HepG2 (cell line): ENCODE data around the gene TRPT1. TPM values are rescaled to one million over a fixed set of nuclear protein-coding genes. Genes with fewer than 3 reads are reported as not detected.

ENCODE experiments used
- ATAC-seq: fragments of 200-7000 bp; cut with Tn5 transposase; 3 replicates; pipeline ENCODE4 v1.9.1; 2020; ENCODE audit warnings: mild to moderate bottlenecking, moderate library complexity
- BruUV-seq: library from RNA; stranded (reverse); fragments of 400-500 nt; replicated peaks from 2 replicates; lab custom pipeline; 2021; lab: Mats Ljungman, UMichigan
- CTCF ChIA-PET: fragments of 300-600 bp; formaldehyde crosslinking; extraction: SDS; loops from one replicate; lab custom pipeline; 2021; ENCODE audit warnings: low total read pairs, inconsistent platforms, low intra/inter-chr PET ratio; lab: Yijun Ruan, JAX
- POLR2A ChIA-PET: fragments of 350-600 bp; sonication (Branson Sonifier 250); formaldehyde crosslinking; loops from one replicate; lab custom pipeline; 2020; ENCODE audit warnings: antibody characterized with exemption, inconsistent platforms; lab: Yijun Ruan, JAX
- DNase-seq: peaks from one replicate; pipeline ENCODE4 v3.0.0-alpha.2; 2015; ENCODE audit warnings: low spot score
- FAIRE-seq: peaks from 3 replicates; lab custom pipeline; 2011; peaks lifted over from hg19 to GRCh38; lab: Jason Lieb, UNC
- H2AFZ ChIP-seq: one replicate; pipeline ENCODE4 v1.6.1; 2011; ENCODE audit warnings: low read length, inconsistent platforms
- H3K27ac ChIP-seq: fragments of 300-600 bp; 3 replicates; pipeline ENCODE4 v1.8.0; 2011; ENCODE audit warnings: mixed run types, mild to moderate bottlenecking, mixed read lengths, low read length, inconsistent platforms; ENCODE audit not compliant: insufficient read depth; ENCODE audit errors: extremely low read length
- H3K27me3 ChIP-seq, 2 experiments: fragments of 200-600 bp in 1 of 2; 2 replicates in 1 of 2; 3 replicates in 1 of 2; pipeline versions ENCODE4 v1.6.0 to v1.8.0; 2011; ENCODE audit warnings: low read length in 2 of 2, mild to moderate bottlenecking in 2 of 2, moderate library complexity in 2 of 2, inconsistent platforms in 1 of 2; ENCODE audit not compliant: insufficient read depth in 2 of 2, control insufficient read depth in 1 of 2
- H3K36me3 ChIP-seq, 2 experiments: fragments of 200-600 bp in 1 of 2; replicated peaks in 1 of 2; 2 replicates in 1 of 2; 3 replicates in 1 of 2; pipeline versions ENCODE4 v1.5.1 to v1.8.0; 2011; ENCODE audit warnings: low read length in 2 of 2, inconsistent platforms in 1 of 2; ENCODE audit not compliant: insufficient read depth in 2 of 2, control insufficient read depth in 1 of 2
- H3K4me1 ChIP-seq: 2 replicates; pipeline ENCODE4 v1.5.1; 2012; ENCODE audit warnings: low read length, inconsistent platforms; ENCODE audit not compliant: insufficient read depth
- H3K4me2 ChIP-seq: 2 replicates; pipeline ENCODE4 v1.6.0; 2011; ENCODE audit warnings: low read depth, low read length, inconsistent platforms
- H3K4me3 ChIP-seq, 3 experiments: fragments of 200-600 bp in 1 of 3; sonication (generic), shearing (Covaris generic) in 1 of 3; replicated peaks in 1 of 3; 2 replicates each; pipeline ENCODE4 v1.5.1; 2011 to 2016; ENCODE audit warnings: low read length in 3 of 3, inconsistent platforms in 2 of 3, low read depth in 2 of 3, mild to moderate bottlenecking in 2 of 3, control low read depth in 1 of 3, mixed read lengths in 1 of 3; ENCODE audit not compliant: insufficient read depth in 1 of 3
- H3K79me2 ChIP-seq: one replicate; pipeline ENCODE4 v1.6.1; 2011; ENCODE audit warnings: low read length, inconsistent platforms; ENCODE audit not compliant: insufficient read depth
- H3K9ac ChIP-seq: 2 replicates; pipeline ENCODE4 v1.6.0; 2011; ENCODE audit warnings: mild to moderate bottlenecking, low read depth, low read length, inconsistent platforms; ENCODE audit not compliant: insufficient read depth
- H3K9me3 ChIP-seq: 2 replicates; pipeline ENCODE4 v1.5.1; 2012; ENCODE audit warnings: mild to moderate bottlenecking, low read length
- H4K20me1 ChIP-seq: 2 replicates; pipeline ENCODE4 v1.6.0; 2011; ENCODE audit warnings: inconsistent platforms, mild to moderate bottlenecking, low read length, moderate library complexity; ENCODE audit not compliant: insufficient read depth
- FOXP1 ChIP-seq, 2 experiments: fragments of 450-650 bp in 1 of 2; IDR thresholded peaks; 2 replicates each; pipeline ENCODE4 v1.6.1; 2017 to 2018; ENCODE audit warnings: antibody characterized with exemption in 1 of 2
- GMEB1 ChIP-seq: sonication (generic); formaldehyde crosslinking; IDR thresholded peaks from 2 replicates; pipeline ENCODE4 v1.5.1; 2020; ENCODE audit warnings: missing genetic modification reagents, mild to moderate bottlenecking, borderline replicate concordance
- HMGXB4 ChIP-seq, 2 experiments: sonication (generic) in 1 of 2; formaldehyde crosslinking in 1 of 2; IDR thresholded peaks; 2 replicates each; pipeline versions ENCODE4 v1.4.0 to v1.6.1; 2018 to 2020; ENCODE audit warnings: missing genetic modification reagents in 2 of 2, borderline replicate concordance in 1 of 2, low read depth in 1 of 2, mild to moderate bottlenecking in 1 of 2, missing biosample characterization in 1 of 2
- MLXIP ChIP-seq: sonication (generic); formaldehyde crosslinking; IDR thresholded peaks from 2 replicates; pipeline ENCODE4 v1.9.0; 2021; ENCODE audit warnings: missing genetic modification reagents, borderline replicate concordance
- RORA ChIP-seq: sonication (generic); formaldehyde crosslinking; IDR thresholded peaks from 2 replicates; pipeline ENCODE4 v1.5.0; 2020; ENCODE audit warnings: mild to moderate bottlenecking, missing genetic modification reagents, moderate library complexity
- TARDBP ChIP-seq: sonication (generic); formaldehyde crosslinking; IDR thresholded peaks from 2 replicates; pipeline ENCODE4 v1.8.0; 2022; ENCODE audit warnings: mild to moderate bottlenecking, missing genetic modification reagents
- TCF7 ChIP-seq: sonication (generic); IDR thresholded peaks from 2 replicates; pipeline ENCODE4 v1.6.1; 2016; ENCODE audit warnings: antibody characterized with exemption, low read depth
- TRIM24 ChIP-seq: sonication (generic); formaldehyde crosslinking; IDR thresholded peaks from 2 replicates; pipeline ENCODE4 v1.8.0; 2022; ENCODE audit warnings: mild to moderate bottlenecking, missing genetic modification reagents
- ZFP1 ChIP-seq: IDR thresholded peaks from 2 replicates; pipeline ENCODE4 v1.6.1; 2016
- ZNF274 ChIP-seq: sonication (generic); formaldehyde crosslinking; IDR thresholded peaks from 2 replicates; pipeline ENCODE4 v1.5.1; 2020; ENCODE audit warnings: mild to moderate bottlenecking, missing genetic modification reagents
- ZNF326 ChIP-seq: sonication (generic); formaldehyde crosslinking; IDR thresholded peaks from 2 replicates; pipeline ENCODE4 v1.4.0; 2020; ENCODE audit warnings: missing genetic modification reagents, borderline replicate concordance
- ZNF350 ChIP-seq: sonication (generic); formaldehyde crosslinking; IDR thresholded peaks from 2 replicates; pipeline ENCODE4 v1.4.0; 2020; ENCODE audit warnings: mild to moderate bottlenecking, low read depth, missing genetic modification reagents, borderline replicate concordance
- ZNF556 ChIP-seq: sonication (generic); formaldehyde crosslinking; IDR thresholded peaks from 2 replicates; pipeline ENCODE4 v1.4.0; 2020; ENCODE audit warnings: mild to moderate bottlenecking, missing genetic modification reagents, borderline replicate concordance
- ZNF563 ChIP-seq: sonication (generic); formaldehyde crosslinking; IDR thresholded peaks from 2 replicates; pipeline ENCODE4 v1.8.0; 2022; ENCODE audit warnings: mild to moderate bottlenecking, moderate library complexity, missing genetic modification reagents
- ZSCAN5A ChIP-seq: sonication (generic); formaldehyde crosslinking; IDR thresholded peaks from 2 replicates; pipeline ENCODE4 v1.8.0; 2022; ENCODE audit warnings: mild to moderate bottlenecking, missing genetic modification reagents, borderline replicate concordance
- WGBS: methylation state at CpG from one replicate; pipeline ENCODE4 v1.1.6; 2017; ENCODE audit warnings: low lambda C conversion rate; 5-methylcytosine and 5-hydroxymethylcytosine counted together
- in situ Hi-C: cut with HindIII; loops from 2 replicates; pipeline ENCODE4 v1.10.0; 2017; ENCODE audit warnings: low pct_unique_long_range_greater_than_20kb; ENCODE audit not compliant: extremely low pct_ligation_motif_present
- intact Hi-C: fragments of 100-400 bp; cut with micrococcal nuclease; formaldehyde crosslinking; loops from one replicate; pipeline ENCODE4 v1.10.0; 2022; ENCODE audit not compliant: unreplicated experiment
- polyA plus RNA-seq, 8 experiments: library from polyadenylated mRNA; depleted of rRNA in 3 of 8; stranded (reverse) in 7 of 8; unstranded in 1 of 8; fragments of >200 nt; fragmentation: Illumina TruSeq in 4 of 8; extraction: Trizol in 4 of 8; gene quantifications; 2 replicates each; pipeline versions ENCODE4 v1.2.1 to v1.2.3, GENCODE V29; 2011 to 2016; ENCODE audit warnings: low read depth in 4 of 8, missing spikeins in 1 of 8, mixed read lengths in 1 of 8; ENCODE audit not compliant: insufficient read depth in 1 of 8
- total RNA-seq, 5 experiments: library from RNA; depleted of rRNA; stranded (reverse); fragments of >200 nt; fragmentation: Illumina TruSeq; extraction: Trizol; gene quantifications; 2 replicates each; pipeline ENCODE4 v1.2.3, GENCODE V29; 2016; ENCODE audit warnings: low read depth in 1 of 5

TRPT1 gene
- total and polyA plus RNA-seq, 2 of the 13 experiments (the other 11 are each of a cell fraction or from before 2014, with no cell fraction given), result 24.8 to 40.7 TPM

GRCh38 chr11:64185175-64185692 is 40.8 kb downstream of the TRPT1 start:
- peaks cover 15% of the 10 kb centered on the region for H4K20me1 ChIP-seq
- peak; percentile 60 for ATAC-seq
- H3K4me1 ChIP-seq, result peaks cover 46% of the 10 kb centered on the region
- peak overlapping the region; percentile 83 for H3K27ac ChIP-seq
- in situ Hi-C loops, result no loop called here
- 5% methylated on average over 4 of the region's 52 CpGs for WGBS
- no peaks in the 10 kb centered on the region for H3K27me3 ChIP-seq
- peak overlapping the region; percentile 60 to 75 (median 60) for H3K4me3 ChIP-seq
- H3K79me2 ChIP-seq, result no peaks in the 10 kb centered on the region
- CTCF ChIA-PET, result no interaction called here
- no peak overlapping the region for H2AFZ ChIP-seq
- peak overlapping the region; percentile 80 for H3K9ac ChIP-seq
- TSS peak; percentile 85 for BruUV-seq
- POLR2A ChIA-PET, result interaction anchor here (0.8 to 2.7 kb wide), 29 partner anchors 10 to 1344 kb away, joined by 3 to 31 read pairs (median 6); partner anchors contain the start of genes BAD, ESRRA, FERMT3 and FKBP2
- no peaks in the 10 kb centered on the region for H3K9me3 ChIP-seq
- FAIRE-seq, result no peak
- H3K4me2 ChIP-seq, result peak overlapping the region; percentile 88
- intact Hi-C loops, result loop anchor here (5.0 to 10.0 kb wide), 2 partner anchors 57 to 120 kb away; partner anchors contain the start of genes CATSPERZ, ESRRA and FKBP2
- peak; percentile 79 for DNase-seq
- H3K36me3 ChIP-seq, result peaks cover 2 to 3% of the 10 kb centered on the region in 2 experiments; a peak in 2 of 5 replicates
- TF ChIP-seq HMGXB4 (CRISPR knock-in tag; IDR thresholded peaks at IDR 0.05; ENCODE audit: borderline replicate concordance in 1 of 2, low read depth in 1 of 2) (peak; percentile 31 to 83; a peak in 3 of 4 replicates), ZFP1 (CRISPR knock-in tag) (0 out of 2 replicates have a peak, but pooled peaks have one; percentile 34), ZSCAN5A (peak; percentile 86; the same call in 1 of the 2 replicates), GMEB1 (CRISPR knock-in tag) (0 out of 2 replicates have a peak, but pooled peaks have one; percentile 47), ZNF563 (CRISPR knock-in tag) (peak; percentile 95), RORA (CRISPR knock-in tag) (no peak), TCF7 (no peak), TRIM24 (no peak), TARDBP (peak; percentile 87; the same call in 1 of the 2 replicates), ZNF326 (CRISPR knock-in tag) (no peak), ZNF556 (peak; percentile 87), FOXP1 (IDR thresholded peaks at IDR 0.05) (no peak), FOXP1 (CRISPR knock-in tag; IDR thresholded peaks at IDR 0.05) (no peak; the same call in 1 of the 2 replicates), ZNF350 (CRISPR knock-in tag) (peak; percentile 96), ZNF274 (CRISPR knock-in tag) (peak; percentile 98), MLXIP (CRISPR knock-in tag) (0 out of 2 replicates have a peak, but pooled peaks have one; percentile 40)
